DND-41 (cell line): Measurements from ENCODE around the gene MS4A14.
"Not testable (repeated sequence)": the region's sequence is repeated elsewhere in the genome, so short reads cannot be mapped to it uniquely, and the experiment has no call there.

ENCODE experiments used
- ATAC-seq: fragments of 200-7000 bp; cut with Tn5 transposase; 3 replicates; pipeline ENCODE4 v1.9.1; 2021; ENCODE audit warnings: low read depth; ENCODE audit not compliant: insufficient read depth
- DNase-seq: peaks from one replicate; pipeline ENCODE4 v3.0.0-alpha.2; 2020
- H2AFZ ChIP-seq: 2 replicates; pipeline ENCODE4 v1.6.0; 2012; ENCODE audit warnings: low read depth, low read length
- H3K27ac ChIP-seq: 2 replicates; pipeline ENCODE4 v1.5.1; 2012; ENCODE audit warnings: low read length, inconsistent platforms
- H3K27me3 ChIP-seq: fragments of 200-600 bp; sonication (generic); 2 replicates; pipeline ENCODE4 v1.6.0; 2012; ENCODE audit warnings: low read length, mild to moderate bottlenecking, inconsistent platforms; ENCODE audit not compliant: insufficient read depth, poor library complexity
- H3K36me3 ChIP-seq: 2 replicates; pipeline ENCODE4 v1.5.1; 2012; ENCODE audit warnings: low read length, inconsistent platforms; ENCODE audit not compliant: insufficient read depth
- H3K4me1 ChIP-seq: 2 replicates; pipeline ENCODE4 v1.5.1; 2012; ENCODE audit warnings: mild to moderate bottlenecking, low read length; ENCODE audit not compliant: insufficient read depth
- H3K4me2 ChIP-seq: 2 replicates; pipeline ENCODE4 v1.6.0; 2012; ENCODE audit warnings: mild to moderate bottlenecking, moderate library complexity, low read length, inconsistent platforms; ENCODE audit not compliant: insufficient read depth
- H3K4me3 ChIP-seq, 2 experiments: fragments of 200-600 bp in 1 of 2; shearing (Covaris generic) in 1 of 2; 2 replicates each; pipeline ENCODE4 v1.5.1; 2012 to 2016; ENCODE audit warnings: inconsistent platforms in 2 of 2, low read length in 2 of 2, mild to moderate bottlenecking in 2 of 2, low read depth in 1 of 2, moderate library complexity in 1 of 2
- H3K79me2 ChIP-seq: 2 replicates; pipeline ENCODE4 v1.6.0; 2012; ENCODE audit warnings: low read length, inconsistent platforms; ENCODE audit not compliant: insufficient read depth
- H3K9ac ChIP-seq: 2 replicates; pipeline ENCODE4 v1.6.0; 2012; ENCODE audit warnings: low read depth, mild to moderate bottlenecking, inconsistent platforms, low read length, moderate library complexity
- H3K9me3 ChIP-seq: 2 replicates; pipeline ENCODE4 v1.5.1; 2012; ENCODE audit warnings: low read length, moderate library complexity, mild to moderate bottlenecking, inconsistent platforms; ENCODE audit not compliant: insufficient read depth, severe bottlenecking
- H4K20me1 ChIP-seq: 2 replicates; pipeline ENCODE4 v1.6.0; 2012; ENCODE audit warnings: low read length; ENCODE audit not compliant: insufficient read depth
- EZH2 ChIP-seq: IDR thresholded peaks from 3 replicates; pipeline ENCODE4 v1.6.1; 2012; ENCODE audit warnings: borderline replicate concordance, low read depth, mild to moderate bottlenecking, moderate library complexity, low read length, inconsistent platforms; ENCODE audit not compliant: severe bottlenecking
- TF ChIP-seq, protein P1 (sequence below): IDR thresholded peaks from 2 replicates; pipeline ENCODE4 v1.5.1; 2012; ENCODE audit warnings: borderline replicate concordance, low read length, moderate library complexity, mild to moderate bottlenecking; ENCODE audit not compliant: poor library complexity, severe bottlenecking; ENCODE audit errors: extremely low read depth

Gene MS4A14

DNA sequence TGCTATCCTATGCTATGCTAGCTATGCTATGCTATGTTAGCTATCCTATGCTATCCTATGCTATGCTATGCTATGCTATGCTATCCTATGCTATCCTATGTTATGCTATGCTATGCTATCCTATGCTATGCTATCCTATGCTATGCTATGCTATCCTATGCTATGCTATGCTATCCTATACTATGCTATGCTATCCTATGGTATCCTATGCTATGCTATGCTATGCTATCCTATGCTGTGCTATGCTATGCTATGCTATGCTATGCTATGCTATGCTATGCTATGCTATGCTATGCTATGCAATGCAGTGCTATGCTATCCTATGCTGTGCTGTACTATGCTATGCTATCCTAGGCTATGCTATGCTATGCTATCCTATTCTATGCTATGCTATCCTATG lies 50.8 kb downstream of the MS4A14 start:
- peak overlapping the region; percentile 52 for H3K9ac ChIP-seq
- no peak for TF ChIP-seq EZH2
- H3K4me2 ChIP-seq: peak overlapping the region; percentile 56
- H3K27ac ChIP-seq: peak overlapping the region; percentile 67
- H3K4me3 ChIP-seq: peak overlapping the region in 1 of 2 experiments; percentile 55; a peak in 1 of 4 replicates
- H3K27me3 ChIP-seq: no peaks in the 10 kb centered on the region
- DNase-seq: no peak
- ATAC-seq: peak; percentile 35; the same call in 1 of the 3 replicates
- H2AFZ ChIP-seq: peak overlapping the region; percentile 69
- no peaks in the 10 kb centered on the region for H3K9me3 ChIP-seq
- no peaks in the 10 kb centered on the region for H3K79me2 ChIP-seq
- peaks cover 18% of the 10 kb centered on the region for H3K4me1 ChIP-seq
- no peaks in the 10 kb centered on the region for H3K36me3 ChIP-seq
- no peaks in the 10 kb centered on the region for H4K20me1 ChIP-seq

DNA sequence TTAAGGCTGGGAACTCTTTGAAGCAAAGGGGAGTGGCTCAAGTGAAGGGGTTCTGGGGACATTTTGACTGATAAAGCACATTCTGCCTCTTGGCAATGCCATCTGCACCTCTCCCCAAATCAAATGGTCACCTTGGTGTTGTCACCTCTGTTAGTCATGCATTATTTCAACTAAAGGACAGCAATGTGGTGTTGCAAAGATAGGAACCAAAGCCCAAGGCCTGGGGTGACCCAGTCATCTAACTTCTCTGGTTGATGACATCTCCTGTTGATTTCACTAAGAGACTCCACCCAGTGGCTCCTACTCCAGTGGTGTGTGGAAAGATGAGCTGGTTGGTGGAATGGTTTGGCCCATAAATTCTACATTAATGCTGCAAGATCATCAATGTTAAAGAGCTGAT lies 51.6 kb downstream of the MS4A14 start:
- Histone ChIP-seq H3K4me3 (no peak overlapping the region), H3K27me3 (no peaks in the 10 kb centered on the region), H3K36me3 (no peaks in the 10 kb centered on the region), H3K4me2 (no peak overlapping the region), H3K9ac (no peak overlapping the region), H3K27ac (no peak overlapping the region), H3K79me2 (no peaks in the 10 kb centered on the region), H2AFZ (no peak overlapping the region), H3K4me1 (peaks cover 18% of the 10 kb centered on the region), H4K20me1 (no peaks in the 10 kb centered on the region), H3K9me3 (no peaks in the 10 kb centered on the region)
- ATAC-seq: no peak
- no peak for TF ChIP-seq EZH2
- TF ChIP-seq, protein P1, sequence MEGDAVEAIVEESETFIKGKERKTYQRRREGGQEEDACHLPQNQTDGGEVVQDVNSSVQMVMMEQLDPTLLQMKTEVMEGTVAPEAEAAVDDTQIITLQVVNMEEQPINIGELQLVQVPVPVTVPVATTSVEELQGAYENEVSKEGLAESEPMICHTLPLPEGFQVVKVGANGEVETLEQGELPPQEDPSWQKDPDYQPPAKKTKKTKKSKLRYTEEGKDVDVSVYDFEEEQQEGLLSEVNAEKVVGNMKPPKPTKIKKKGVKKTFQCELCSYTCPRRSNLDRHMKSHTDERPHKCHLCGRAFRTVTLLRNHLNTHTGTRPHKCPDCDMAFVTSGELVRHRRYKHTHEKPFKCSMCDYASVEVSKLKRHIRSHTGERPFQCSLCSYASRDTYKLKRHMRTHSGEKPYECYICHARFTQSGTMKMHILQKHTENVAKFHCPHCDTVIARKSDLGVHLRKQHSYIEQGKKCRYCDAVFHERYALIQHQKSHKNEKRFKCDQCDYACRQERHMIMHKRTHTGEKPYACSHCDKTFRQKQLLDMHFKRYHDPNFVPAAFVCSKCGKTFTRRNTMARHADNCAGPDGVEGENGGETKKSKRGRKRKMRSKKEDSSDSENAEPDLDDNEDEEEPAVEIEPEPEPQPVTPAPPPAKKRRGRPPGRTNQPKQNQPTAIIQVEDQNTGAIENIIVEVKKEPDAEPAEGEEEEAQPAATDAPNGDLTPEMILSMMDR: no peak
- DNase-seq: no peak

DNA sequence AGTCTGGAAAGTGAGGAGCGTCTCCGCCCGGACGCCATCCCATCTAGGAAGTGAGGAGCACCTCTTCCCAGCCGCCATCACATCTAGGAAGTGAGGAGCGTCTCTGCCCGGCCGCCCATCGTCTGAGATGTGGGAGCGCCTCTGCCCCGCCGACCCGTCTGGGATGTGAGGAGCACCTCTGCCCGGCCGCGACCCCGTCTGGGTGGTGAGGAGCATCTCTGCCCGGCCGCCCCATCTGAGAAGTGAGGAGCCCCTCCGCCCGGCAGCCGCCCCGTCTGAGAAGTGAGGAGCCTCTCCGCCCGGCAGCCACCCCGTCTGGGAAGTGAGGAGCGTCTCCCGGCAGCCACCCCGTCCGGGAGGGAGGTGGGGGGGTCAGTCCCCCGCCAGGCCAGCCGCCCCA lies 54.9 kb downstream of the MS4A14 start:
- H2AFZ ChIP-seq, H3K9me3 ChIP-seq, H3K36me3 ChIP-seq, ATAC-seq, H3K9ac ChIP-seq, H3K79me2 ChIP-seq, H3K4me2 ChIP-seq, H3K4me3 ChIP-seq, H4K20me1 ChIP-seq, DNase-seq, H3K27ac ChIP-seq, H3K27me3 ChIP-seq: not testable (repeated sequence)
- peaks cover 16% of the 10 kb centered on the region for H3K4me1 ChIP-seq

DNA sequence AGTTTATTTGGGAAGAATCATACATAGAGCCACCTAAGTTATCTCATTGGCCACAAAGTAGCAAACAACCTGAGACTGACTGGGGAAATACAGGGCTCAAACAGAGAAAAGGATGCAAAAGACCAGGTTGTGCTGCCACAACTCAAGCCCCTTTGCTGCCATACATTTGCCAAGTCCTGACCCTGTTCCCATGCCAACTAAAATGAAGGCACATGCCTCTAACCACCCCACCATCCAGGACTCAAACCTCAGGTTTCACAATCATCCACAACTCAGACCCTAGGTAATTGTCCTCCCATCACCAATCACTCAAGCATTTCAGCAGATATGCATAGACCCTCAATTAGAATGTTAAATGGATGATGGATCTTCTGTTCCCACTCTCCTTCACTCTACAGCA lies 58.0 kb downstream of the MS4A14 start:
- DNase-seq: no peak
- no peak overlapping the region for H3K4me3 ChIP-seq
- H3K9me3 ChIP-seq: no peaks in the 10 kb centered on the region
- no peaks in the 10 kb centered on the region for H3K79me2 ChIP-seq
- TF ChIP-seq, protein P1: no peak
- TF ChIP-seq EZH2: no peak
- no peaks in the 10 kb centered on the region for H3K36me3 ChIP-seq
- H4K20me1 ChIP-seq: no peaks in the 10 kb centered on the region
- H3K9ac ChIP-seq: no peak overlapping the region
- peaks cover 6% of the 10 kb centered on the region for H3K4me1 ChIP-seq
- H2AFZ ChIP-seq: no peak overlapping the region
- no peak for ATAC-seq
- no peak overlapping the region for H3K4me2 ChIP-seq
- H3K27ac ChIP-seq: no peak overlapping the region
- H3K27me3 ChIP-seq: no peaks in the 10 kb centered on the region
